GM12878 (cell line): ENCODE results near the gene STAMBP.

Experiments used
- BCL11A ChIP-seq: IDR thresholded peaks from 2 replicates; pipeline ENCODE4 v1.6.1; 2011; ENCODE audit warnings: low read depth, low read length
- CEBPB ChIP-seq, 2 experiments: fragments of 150-350 bp in 1 of 2; IDR thresholded peaks; 2 replicates each; pipeline ENCODE4 v1.6.1; 2012 to 2014; ENCODE audit warnings: low read depth in 2 of 2, low read length in 2 of 2, borderline replicate concordance in 1 of 2, inconsistent platforms in 1 of 2
- HDAC2 ChIP-seq: fragments of 200-600 bp; sonication (generic); IDR thresholded peaks from 2 replicates; pipeline ENCODE4 v1.6.1; 2017
- RCOR1 ChIP-seq: conservative IDR thresholded peaks from 2 replicates; pipeline ENCODE4 v1.6.1; 2012; ENCODE audit warnings: low read depth, low read length, improper control_type of control experiment
- SP1 ChIP-seq: IDR thresholded peaks from one replicate; pipeline ENCODE4 v1.6.1; 2011; ENCODE audit warnings: low read depth, low read length
- TCF7 ChIP-seq: IDR thresholded peaks from 2 replicates; pipeline ENCODE4 v1.6.1; 2014; ENCODE audit warnings: antibody characterized with exemption, borderline replicate concordance
- ZNF384 ChIP-seq: IDR thresholded peaks from 2 replicates; pipeline ENCODE4 v1.6.1; 2012; ENCODE audit warnings: low read depth, mild to moderate bottlenecking, low read length, improper control_type of control experiment, borderline replicate concordance
- TF ChIP-seq, protein P1 (sequence below): IDR thresholded peaks from 2 replicates; pipeline ENCODE4 v1.6.1; 2011; ENCODE audit warnings: low read depth, mild to moderate bottlenecking, low read length, moderate library complexity, borderline replicate concordance; ENCODE audit errors: extremely low read depth
- TF ChIP-seq, protein P2 (sequence below): IDR thresholded peaks from 2 replicates; pipeline ENCODE4 v1.6.1; 2012; ENCODE audit warnings: mild to moderate bottlenecking, low read depth, low read length

DNA sequence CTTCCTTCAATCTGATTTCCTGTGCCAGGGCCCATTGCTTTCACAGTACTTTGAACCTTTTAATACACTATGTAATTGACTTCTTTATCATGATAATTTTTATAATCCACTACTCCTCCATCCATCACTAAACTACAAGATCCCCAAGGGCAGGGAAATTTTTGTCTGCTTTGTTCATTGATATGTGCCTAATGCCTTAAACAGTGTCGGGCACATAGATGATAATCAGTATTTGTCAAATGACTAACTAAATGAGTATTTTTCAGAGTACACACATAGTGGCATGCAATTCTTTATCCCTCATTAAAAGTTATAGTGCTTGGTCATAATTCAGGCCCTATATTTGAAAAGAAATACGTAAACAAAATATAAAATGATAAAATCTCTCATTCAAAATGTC lies 5.3 kb upstream of the STAMBP start:
- TF ChIP-seq BCL11A (no peak), CEBPB (IDR thresholded peaks at IDR 0.05; ENCODE audit: borderline replicate concordance in 1 of 2, low read depth in 2 of 2, low read length in 2 of 2) (no peak), SP1 (no peak), ZNF384 (no peak), RCOR1 (no peak), TCF7 (no peak), HDAC2 (no peak)
- TF ChIP-seq, protein P1, sequence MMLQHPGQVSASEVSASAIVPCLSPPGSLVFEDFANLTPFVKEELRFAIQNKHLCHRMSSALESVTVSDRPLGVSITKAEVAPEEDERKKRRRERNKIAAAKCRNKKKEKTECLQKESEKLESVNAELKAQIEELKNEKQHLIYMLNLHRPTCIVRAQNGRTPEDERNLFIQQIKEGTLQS = no peak
- TF ChIP-seq, protein P2, sequence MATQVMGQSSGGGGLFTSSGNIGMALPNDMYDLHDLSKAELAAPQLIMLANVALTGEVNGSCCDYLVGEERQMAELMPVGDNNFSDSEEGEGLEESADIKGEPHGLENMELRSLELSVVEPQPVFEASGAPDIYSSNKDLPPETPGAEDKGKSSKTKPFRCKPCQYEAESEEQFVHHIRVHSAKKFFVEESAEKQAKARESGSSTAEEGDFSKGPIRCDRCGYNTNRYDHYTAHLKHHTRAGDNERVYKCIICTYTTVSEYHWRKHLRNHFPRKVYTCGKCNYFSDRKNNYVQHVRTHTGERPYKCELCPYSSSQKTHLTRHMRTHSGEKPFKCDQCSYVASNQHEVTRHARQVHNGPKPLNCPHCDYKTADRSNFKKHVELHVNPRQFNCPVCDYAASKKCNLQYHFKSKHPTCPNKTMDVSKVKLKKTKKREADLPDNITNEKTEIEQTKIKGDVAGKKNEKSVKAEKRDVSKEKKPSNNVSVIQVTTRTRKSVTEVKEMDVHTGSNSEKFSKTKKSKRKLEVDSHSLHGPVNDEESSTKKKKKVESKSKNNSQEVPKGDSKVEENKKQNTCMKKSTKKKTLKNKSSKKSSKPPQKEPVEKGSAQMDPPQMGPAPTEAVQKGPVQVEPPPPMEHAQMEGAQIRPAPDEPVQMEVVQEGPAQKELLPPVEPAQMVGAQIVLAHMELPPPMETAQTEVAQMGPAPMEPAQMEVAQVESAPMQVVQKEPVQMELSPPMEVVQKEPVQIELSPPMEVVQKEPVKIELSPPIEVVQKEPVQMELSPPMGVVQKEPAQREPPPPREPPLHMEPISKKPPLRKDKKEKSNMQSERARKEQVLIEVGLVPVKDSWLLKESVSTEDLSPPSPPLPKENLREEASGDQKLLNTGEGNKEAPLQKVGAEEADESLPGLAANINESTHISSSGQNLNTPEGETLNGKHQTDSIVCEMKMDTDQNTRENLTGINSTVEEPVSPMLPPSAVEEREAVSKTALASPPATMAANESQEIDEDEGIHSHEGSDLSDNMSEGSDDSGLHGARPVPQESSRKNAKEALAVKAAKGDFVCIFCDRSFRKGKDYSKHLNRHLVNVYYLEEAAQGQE = no peak
